Iris pigment epithelial cell (primary cell): ENCODE results near the gene PNPLA6.
"Not testable (repeated sequence)": the region's sequence is repeated elsewhere in the genome, so short reads cannot be mapped to it uniquely, and the experiment has no call there.

Source experiments
- DNase-seq: peaks from one replicate; pipeline ENCODE4 v3.0.0-alpha.2; 2011; ENCODE audit warnings: low read depth

Gene PNPLA6

DNA sequence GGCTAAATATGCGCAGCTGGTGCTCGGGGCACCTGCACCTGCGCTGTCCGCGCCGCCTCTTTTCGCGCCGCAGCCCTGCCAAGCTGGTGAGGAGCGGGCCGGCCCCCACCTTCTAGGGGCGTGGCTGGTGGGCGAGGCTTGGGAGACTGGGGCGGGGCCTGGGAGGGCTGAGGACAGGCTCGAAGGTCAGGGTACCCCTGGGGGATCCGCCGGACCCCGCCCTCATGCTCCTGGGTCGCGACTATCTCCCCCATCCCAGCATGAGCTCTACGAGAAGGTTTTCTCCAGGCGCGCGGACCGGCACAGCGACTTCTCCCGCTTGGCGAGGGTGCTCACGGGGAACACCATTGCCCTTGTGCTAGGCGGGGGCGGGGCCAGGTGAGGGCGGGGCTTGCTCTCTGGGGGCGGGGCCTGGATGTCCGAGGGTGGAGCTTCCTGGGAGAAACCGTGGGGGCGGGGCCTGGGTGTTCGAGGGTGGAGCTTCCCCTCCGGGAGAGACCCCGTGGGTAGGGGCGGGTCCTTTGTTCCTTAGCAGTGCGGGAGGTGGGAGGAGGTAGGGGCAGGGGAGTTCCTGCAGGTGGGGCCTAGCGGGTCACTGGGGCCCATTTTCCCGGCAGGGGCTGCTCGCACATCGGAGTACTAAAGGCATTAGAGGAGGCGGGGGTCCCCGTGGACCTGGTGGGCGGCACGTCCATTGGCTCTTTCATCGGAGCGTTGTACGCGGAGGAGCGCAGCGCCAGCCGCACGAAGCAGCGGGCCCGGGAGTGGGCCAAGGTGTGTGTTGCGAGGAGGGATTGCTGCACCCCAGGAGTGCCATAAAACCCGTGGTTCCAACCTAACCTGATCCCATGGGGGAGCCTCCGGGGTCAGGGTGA, 19.7 kb downstream of the PNPLA6 start:
- DNase-seq: no peak

DNA sequence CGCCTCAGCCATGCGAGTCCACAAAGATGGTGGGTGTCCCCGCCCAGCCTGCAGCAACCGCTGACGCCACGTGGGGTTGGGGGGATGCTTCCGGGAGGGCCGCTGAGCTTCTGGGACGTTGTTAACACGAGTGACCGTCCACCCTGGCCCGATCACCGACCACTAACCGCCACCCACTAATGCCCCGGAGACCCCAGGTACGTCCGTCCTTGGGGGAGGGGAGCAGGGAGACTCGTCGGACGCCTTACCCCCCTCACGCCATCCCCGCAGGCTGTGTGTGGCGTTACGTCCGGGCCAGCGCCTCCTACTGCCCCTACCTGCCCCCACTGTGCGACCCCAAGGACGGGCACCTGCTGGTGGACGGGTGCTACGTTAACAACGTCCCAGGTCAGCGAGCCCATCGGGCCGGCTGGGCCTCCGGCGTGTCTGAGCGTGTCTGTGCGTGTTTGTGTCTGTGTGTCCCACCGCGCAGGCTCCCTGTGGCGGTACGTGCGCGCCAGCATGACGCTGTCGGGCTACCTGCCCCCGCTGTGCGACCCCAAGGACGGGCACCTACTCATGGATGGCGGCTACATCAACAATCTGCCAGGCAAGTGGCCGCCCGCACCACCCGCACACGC, 21.3 kb downstream of the PNPLA6 start:
- DNase-seq: no peak

DNA sequence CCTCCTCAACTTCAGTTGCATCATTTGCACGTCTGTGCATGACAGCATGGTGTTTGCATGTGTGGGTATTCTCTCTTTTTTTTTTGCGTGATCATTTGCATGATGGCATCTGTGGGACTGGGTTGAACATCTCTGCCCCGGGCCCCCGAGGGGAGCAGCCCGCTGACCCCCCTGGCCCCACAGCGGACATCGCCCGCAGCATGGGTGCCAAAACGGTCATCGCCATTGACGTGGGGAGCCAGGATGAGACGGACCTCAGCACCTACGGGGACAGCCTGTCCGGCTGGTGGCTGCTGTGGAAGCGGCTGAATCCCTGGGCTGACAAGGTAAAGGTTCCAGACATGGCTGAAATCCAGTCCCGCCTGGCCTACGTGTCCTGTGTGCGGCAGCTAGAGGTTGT, 23.1 kb downstream of the PNPLA6 start:
- DNase-seq: no peak

DNA sequence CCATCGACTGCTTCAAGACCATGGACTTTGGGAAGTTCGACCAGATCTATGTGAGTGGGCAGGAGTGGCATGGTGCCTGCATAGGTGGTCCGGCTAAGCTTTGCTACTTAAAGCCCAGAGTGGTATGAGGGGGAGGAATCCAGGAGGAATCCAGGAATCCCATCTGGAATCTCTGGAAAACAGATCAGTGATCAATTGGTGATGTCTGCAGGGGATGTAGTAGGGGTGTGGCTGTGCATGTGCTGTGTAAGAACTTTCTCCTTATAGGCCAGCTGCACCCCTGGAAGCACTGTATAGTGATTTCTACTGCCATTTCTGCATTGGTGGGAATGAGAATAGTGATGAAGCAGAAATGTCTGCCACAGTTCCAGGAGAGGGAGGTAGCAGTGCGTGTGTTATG, 23.6 kb downstream of the PNPLA6 start:
- no peak for DNase-seq

DNA sequence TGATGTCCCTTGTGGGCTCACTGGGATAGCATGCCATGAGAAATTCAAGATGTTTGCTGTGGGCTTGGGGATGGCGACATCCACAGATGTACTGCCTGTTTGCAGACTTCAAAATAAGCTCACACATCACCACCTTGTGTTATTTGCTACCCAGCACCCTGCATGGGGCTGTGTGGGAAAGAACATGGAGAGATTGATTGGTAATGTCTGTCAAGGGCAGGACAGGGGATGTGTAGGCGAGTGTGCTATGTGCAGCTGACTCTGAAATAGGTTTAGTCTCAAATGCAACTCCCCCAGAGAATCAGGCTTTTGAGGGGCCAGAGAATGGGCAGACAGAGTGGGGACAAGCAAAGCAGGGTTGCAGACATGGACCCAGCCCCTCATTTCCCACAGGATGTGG, 24.7 kb downstream of the PNPLA6 start:
- DNase-seq: no peak

DNA sequence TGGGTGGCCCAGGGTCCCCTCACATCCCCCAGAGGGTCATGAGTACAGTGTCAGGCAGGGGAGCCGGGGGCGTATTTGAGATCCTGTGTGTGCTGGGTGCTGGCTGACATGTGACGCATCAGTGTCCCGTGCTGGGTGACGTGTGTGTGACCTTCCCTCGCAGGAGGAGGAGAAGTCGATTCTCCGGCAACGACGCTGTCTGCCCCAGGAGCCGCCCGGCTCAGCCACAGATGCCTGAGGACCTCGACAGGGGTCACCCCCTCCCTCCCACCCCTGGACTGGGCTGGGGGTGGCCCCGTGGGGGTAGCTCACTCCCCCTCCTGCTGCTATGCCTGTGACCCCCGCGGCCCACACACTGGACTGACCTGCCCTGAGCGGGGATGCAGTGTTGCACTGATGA, 25.8 kb downstream of the PNPLA6 start:
- no peak for DNase-seq

DNA sequence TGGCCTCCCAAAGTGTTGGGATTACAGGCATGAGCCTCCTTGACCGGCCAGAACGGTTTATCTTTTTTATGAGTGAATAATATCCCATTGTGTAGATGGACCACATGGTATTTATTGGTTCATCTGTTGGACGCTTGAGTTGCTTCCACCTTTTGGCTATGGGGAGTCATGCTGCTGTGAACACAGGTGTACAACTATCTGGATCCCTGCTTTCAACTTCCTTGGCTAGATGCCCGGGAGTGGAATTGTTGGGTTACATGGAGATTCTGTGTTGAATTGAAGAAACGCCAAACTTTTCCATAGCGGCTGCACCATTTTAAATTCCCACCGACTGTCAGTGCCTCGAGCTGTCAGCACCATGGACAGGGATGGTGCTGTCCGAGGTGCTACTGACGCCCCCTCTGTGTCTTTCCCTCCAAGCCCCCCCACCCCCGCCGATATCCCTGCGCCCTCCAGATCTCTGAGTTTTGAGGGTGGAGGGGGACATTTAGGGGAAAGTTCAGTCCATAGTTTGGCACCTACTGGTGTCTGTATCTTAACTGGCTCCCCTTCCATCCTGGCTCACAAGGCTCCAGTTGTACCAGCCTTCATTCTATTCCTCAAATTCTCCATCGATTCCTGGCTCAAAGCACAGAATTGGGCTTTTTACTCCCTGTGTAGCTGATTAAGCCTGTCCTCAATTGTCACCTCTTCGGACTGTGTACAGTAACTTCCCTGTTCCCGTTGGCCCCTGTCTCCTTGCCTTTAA, 27.3 kb downstream of the PNPLA6 start:
- DNase-seq: no peak

DNA sequence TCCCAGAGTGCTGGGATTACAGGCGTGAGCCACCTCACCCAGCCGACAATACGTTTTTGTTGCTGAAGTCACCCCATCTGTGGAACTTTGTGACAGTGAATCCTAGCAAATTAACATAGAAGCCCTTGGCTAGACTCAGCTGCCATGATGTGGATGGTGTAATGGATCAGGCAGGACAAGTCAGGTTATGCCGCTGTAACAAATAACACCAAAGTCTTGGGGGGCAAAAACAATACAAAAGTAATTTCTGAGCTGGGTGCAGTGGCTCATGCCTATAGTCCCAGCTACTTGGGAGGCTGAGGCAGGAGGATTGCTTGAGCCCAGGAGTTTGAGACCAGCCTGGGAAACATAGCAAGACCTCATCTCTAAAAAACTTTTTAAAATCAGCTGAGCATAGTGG, 29.3 kb downstream of the PNPLA6 start:
- DNase-seq: no peak

DNA sequence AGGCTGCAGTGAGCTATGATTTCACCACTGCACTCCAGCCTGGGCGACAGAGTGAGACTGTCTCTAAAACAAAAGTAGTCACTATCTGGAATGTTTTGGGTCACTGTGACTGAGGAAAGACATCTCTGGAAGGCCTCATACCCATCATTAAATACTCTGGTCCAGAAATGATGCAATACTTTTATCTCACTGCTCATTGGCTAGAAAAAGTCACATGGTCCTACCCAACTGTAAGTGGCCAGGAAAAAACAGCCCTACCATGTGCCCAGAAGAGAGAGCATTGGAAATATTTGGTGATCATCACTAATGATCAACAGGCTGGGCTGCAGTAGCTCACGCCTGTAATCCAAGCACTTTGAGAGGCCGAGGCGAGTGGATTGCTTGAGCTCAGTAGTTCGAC, 29.8 kb downstream of the PNPLA6 start:
- DNase-seq: no peak

DNA sequence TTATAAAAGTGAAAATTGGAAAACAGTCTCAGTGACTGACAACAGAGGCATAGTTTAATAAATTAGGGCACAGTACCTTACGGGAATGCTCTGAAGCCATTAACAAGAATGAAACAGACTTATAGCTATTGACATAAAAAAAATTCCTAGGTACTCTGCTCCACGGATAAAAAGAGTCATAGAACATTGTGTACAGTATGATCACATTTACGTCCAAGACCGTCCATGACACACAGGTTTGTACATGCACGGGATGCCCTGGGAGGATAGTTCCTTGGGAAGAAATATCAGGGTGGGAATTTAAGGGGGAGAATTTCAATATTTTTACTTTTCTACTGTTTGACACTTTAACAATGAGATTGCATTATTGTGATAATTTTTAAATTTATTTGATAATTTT, 35.2 kb downstream of the PNPLA6 start:
- DNase-seq: no peak

DNA sequence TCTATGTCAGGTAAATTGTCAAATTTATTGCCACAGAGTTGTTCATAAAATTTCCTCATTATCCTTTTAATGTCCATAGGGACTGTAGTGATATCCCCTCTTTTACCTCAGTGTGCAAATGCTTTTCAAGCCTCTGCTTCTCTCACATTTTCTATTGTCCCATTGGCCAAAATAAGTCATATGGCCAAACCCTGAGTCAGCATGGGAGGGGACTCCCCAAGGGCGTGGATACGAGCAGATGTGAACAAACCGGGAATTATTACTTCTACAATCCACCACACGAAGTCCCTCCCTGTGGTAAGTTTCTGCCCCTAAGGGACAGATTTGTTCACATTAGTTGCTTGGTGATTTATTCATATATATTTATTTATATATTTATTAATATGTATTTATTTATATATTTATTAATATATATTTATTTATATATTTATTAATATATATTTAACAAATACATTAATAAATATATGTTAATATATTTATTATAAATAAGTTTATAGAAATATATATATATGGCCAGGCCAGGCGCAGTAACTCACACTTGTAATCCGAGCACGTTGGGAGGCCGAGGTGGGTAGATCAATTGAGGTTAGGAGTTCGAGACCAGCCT, 40.0 kb downstream of the PNPLA6 start:
- DNase-seq: no peak

DNA sequence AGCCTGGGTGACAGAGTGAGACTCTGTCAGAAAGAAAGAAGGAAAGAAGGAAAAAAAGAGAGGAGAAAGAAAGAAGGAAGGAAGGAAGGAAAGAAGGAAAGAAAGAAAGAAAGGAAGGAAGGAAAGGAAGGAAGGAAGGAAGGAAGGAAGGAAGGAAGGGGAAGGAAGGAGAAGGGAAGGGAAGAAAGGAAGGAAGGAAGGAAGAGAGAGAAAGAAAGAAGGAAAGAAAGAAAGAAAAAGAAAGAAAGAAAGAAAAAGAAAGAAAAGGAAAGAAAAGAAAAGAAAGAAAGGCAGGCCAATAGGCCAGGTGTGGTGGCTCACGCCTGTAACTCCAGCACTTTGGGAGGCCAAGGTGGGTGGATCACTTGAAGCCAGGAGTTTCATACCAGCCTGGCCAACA, 41.9 kb downstream of the PNPLA6 start:
- DNase-seq: not testable (repeated sequence)

DNA sequence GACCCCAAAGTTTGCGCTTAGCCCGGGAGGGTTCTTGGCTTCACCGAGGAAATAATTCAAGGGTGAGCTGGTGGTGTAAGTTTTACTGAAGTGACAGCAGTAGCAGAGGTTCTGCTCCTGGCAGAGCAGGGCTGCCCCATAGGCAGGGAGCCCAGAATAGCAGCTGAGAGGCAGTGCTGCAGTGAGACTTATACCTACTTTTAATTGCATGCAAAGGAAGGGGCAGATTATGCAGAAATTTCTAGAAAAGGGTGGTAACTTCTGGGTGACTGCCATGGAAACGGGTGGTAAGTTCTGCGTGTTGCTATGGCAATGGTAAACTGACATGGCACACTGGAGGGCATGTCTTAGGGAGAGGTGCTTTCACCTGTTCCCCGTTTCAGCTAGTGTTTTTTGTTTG, 42.6 kb downstream of the PNPLA6 start:
- no peak for DNase-seq

DNA sequence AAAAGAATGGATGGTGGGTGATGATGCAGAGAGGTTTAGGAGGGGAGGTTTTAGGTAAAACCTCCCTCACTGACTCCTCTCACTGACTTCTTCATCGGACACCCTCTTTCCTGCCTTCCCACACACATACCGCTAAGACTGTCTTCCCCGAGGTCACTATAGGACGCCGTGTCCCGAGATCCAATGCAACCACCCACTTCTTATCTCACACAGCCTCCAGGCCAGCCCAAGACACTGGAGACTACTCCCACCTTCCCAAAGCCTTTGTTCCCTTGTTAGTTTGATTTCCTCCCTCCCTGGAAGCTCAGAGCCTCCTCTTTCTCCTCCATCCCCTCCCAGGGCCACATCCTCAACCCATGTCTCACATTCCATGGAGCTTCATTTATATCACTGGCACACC, 43.7 kb downstream of the PNPLA6 start:
- no peak for DNase-seq

DNA sequence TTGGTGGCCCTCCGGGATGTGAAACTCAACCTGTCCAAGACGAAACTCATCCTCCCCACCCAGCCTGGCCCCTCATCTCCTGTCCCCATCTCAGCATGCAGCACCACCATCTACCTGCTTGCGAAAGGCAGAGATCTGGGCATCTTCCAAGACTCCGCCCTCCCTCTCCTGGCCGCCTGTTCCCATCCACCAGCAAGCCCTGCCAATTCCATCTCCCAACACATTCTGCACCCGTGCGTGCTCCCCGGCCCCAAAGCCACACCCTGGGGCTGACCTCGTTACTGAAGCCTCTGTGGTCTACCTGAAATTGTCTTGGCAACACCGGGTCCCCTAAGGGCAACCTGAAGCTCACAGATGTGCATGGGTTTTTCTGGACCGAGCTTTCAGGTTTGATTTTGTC, 46.9 kb downstream of the PNPLA6 start:
- DNase-seq: no peak

DNA sequence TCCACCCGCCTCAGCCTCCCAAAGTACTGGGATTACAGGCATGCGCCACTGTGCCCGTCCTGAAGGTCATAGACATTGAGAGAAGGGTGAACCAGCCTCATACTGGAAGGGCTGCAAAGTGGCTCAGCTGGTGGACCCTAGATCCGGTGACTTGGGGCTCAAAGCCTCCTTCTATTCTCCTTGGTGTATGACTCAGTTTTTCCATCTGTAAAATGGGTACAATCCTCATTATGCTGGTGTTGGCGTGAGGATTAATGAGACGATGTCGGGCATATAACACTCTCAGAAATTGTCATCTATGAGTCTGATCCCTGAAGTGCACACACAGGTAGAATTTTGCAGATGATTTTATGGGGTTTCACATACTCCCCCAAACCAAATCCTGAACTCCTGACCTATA, 54.3 kb downstream of the PNPLA6 start:
- no peak for DNase-seq

DNA sequence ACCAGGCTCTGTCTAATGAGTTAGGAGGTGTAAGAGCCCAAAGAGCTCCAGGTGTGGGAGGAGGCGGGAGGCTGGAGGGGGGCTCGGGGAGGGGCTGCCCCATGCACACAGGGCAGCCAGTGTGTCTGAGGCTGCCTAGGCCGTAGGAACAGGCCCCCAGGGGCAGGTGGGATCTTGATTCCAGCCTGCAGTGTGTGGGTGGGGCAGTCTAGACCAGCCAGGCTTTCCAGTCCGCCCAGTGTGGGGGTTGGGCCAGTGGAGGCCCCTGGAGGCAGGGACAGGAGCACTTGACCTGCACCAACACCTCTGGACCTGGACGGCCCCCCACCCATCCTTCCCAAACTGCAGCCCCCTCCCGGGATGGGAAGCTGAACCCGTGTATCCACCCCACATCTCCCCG, 54.7 kb downstream of the PNPLA6 start:
- DNase-seq: no peak

DNA sequence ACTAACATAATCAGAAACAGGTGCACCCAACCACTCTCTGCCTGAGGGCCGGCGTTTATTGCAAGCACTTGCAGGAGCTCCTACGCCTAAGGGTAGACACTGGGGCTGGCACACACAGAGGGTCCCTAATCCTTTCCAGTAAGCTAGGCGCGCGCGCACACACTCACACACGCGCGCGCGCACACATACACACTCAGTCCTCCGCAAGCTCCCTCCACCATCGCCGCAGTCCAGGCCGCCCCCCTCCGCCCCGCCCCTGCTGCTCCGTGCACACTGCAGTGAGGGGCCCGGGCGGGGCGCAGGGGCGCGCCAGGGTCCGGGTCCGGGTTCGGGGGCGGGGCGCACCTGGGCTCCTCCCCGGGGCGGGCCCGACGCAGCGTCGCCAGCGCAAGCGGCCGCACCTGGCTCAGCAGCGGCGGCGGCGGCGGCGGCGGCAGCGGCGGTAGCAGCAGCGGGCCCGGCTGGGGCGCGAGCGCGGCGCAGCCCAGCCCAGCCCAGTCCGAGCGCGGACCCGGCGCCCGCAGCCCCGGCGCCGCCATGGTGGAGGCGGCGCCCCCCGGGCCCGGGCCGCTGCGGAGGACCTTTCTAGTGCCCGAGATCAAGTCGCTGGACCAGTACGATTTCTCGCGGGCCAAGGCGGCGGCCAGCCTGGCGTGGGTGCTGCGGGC, 60.1 kb downstream of the PNPLA6 start, which contains the start of gene CAMSAP3:
TSS of gene CAMSAP3 (plus strand) at position 398 of the 668 bp plus-strand sequence. CDS start at position 538, 140 bp downstream.
- peak; percentile 9 for DNase-seq

DNA sequence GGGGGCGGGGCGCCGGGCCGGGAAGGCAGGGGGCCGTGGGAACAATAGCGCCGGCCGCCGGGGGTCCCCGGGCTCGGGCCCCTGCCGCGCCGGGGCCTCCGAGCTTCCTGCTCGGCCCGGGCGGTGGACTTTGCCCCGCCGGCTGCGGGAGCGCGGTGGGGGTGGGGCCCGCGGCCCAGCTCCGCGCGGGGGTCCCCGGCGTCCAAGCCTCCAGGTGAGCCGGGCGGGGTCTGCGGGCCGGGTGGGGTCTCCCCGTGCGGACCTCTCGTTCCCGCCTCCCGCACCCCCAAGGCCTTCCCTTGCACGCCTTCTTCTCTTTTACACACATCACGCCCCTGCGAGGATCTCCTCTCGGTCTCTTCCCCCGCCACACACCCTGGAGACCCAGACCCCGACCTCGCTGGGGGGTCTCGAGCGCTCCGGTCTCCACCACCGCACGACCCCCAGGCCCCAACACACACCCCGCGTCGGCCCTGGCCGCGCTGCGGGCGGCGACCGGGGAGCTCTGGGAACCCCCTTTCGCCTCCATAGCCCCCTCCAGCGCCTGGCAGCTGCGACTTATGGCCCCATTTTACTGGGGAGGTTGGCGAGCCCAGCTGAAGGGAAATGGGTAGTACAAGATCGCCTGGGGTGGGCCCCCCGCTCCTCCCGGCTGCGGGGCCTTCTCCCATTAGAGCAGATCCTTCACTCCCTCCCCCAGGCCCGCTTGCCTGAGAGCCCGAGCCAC, 60.9 kb downstream of the PNPLA6 start:
- no peak for DNase-seq

DNA sequence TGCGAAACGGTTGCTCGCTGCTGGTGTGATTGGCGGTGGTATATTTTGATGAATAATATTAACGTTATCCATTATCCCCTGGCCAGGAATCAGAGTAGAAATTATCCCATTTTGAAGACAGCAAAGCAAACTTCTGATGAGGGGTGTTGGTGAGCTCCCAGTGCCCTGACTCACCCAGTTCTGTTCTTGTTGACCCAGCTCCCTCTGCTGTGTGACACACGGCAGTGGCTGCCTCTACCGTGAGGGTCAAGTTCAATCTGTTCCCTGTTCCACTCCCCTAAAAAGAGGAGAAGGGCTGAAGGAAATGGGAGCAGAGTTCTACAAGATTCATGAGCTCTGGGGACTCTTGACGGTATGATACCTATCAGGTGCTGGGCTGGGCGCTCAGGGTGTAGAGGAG, 62.2 kb downstream of the PNPLA6 start:
- DNase-seq: no peak

DNA sequence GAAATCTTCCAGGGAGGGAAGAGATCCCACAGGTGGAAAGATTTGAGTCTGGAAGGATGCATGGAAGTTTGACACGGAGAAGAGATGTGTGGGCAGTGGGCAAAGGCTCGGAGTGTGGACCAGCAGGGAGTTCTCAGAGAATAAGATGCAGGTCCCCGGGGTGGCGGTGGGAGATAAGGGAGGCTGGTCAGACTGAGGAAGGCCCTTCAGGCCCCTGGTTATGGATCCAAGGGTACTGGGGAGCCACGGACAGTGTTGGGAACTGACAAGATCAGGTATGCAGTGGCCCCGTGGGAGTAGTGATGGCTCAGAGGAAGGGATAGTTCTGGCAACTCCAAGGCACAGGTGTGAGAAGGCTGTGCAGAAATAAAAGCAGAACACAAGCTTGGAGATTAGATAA, 62.7 kb downstream of the PNPLA6 start:
- no peak for DNase-seq
